CD14-positive monocyte (primary cell): ENCODE results near the gene ROBO2. TPM values are rescaled to one million over a fixed set of nuclear protein-coding genes. Genes with fewer than 3 reads are reported as not detected.

ENCODE experiments used
- DNase-seq, 3 donors: peaks; one replicate each; pipeline ENCODE4 v3.0.0-alpha.2; 2011 to 2022
- H2AFZ ChIP-seq: 2 replicates; pipeline ENCODE4 v1.6.0; 2012; ENCODE audit warnings: mild to moderate bottlenecking, low read depth, low read length, inconsistent platforms; ENCODE audit not compliant: insufficient read depth, poor library complexity, severe bottlenecking
- H3K27ac ChIP-seq, 2 donors: 1 replicate in 1 of 2; 2 replicates in 1 of 2; pipeline ENCODE4 v1.5.1; 2012 to 2013; ENCODE audit warnings: low read length in 2 of 2, control low read depth in 1 of 2, inconsistent platforms in 1 of 2, low read depth in 1 of 2, mild to moderate bottlenecking in 1 of 2
- H3K27me3 ChIP-seq, 2 donors: one replicate each; pipeline versions ENCODE4 v1.6.0 to v1.6.1; 2011 to 2013; ENCODE audit warnings: low read length in 2 of 2; ENCODE audit not compliant: control insufficient read depth in 2 of 2, insufficient read depth in 2 of 2
- H3K36me3 ChIP-seq, 2 donors: replicated peaks in 1 of 2; 1 replicate in 1 of 2; 2 replicates in 1 of 2; pipeline versions ENCODE4 v1.5.1 to v1.6.1; 2012 to 2013; ENCODE audit warnings: low read length in 2 of 2, control low read depth in 1 of 2, inconsistent platforms in 1 of 2, mild to moderate bottlenecking in 1 of 2; ENCODE audit not compliant: insufficient read depth in 2 of 2, control insufficient read depth in 1 of 2
- H3K4me1 ChIP-seq, 2 donors: 1 replicate in 1 of 2; 2 replicates in 1 of 2; pipeline versions ENCODE4 v1.5.1 to v1.6.1; 2012 to 2013; ENCODE audit warnings: low read length in 2 of 2, control low read depth in 1 of 2, inconsistent platforms in 1 of 2, mild to moderate bottlenecking in 1 of 2, moderate library complexity in 1 of 2; ENCODE audit not compliant: insufficient read depth in 2 of 2, control insufficient read depth in 1 of 2
- H3K4me2 ChIP-seq: replicated peaks from 2 replicates; pipeline ENCODE3; 2012; ENCODE audit warnings: low read length, moderate library complexity, mild to moderate bottlenecking; ENCODE audit not compliant: poor library complexity, severe bottlenecking; ENCODE audit errors: extremely low read depth
- H3K4me3 ChIP-seq, 3 experiments: fragments of 200-600 bp in 1 of 3; sonication (generic) in 1 of 3; replicated peaks in 1 of 3; 1 replicate in 2 of 3; 2 replicates in 1 of 3; pipeline ENCODE4 v1.5.1; 2011 to 2013; ENCODE audit warnings: low read length in 3 of 3, mild to moderate bottlenecking in 3 of 3, control low read depth in 2 of 3, low read depth in 2 of 3, inconsistent platforms in 1 of 3, moderate library complexity in 1 of 3
- H3K79me2 ChIP-seq: 2 replicates; pipeline ENCODE4 v1.6.0; 2012; ENCODE audit warnings: mild to moderate bottlenecking, control low read depth, inconsistent platforms, low read length, moderate library complexity; ENCODE audit not compliant: insufficient read depth
- H3K9ac ChIP-seq: 2 replicates; pipeline ENCODE4 v1.6.0; 2017; ENCODE audit warnings: low read length, mild to moderate bottlenecking; ENCODE audit not compliant: insufficient read depth, poor library complexity, severe bottlenecking
- H3K9me3 ChIP-seq, 2 donors: replicated peaks in 1 of 2; 1 replicate in 1 of 2; 2 replicates in 1 of 2; pipeline versions ENCODE4 v1.5.1 to v1.6.1; 2012 to 2013; ENCODE audit warnings: low read length in 2 of 2, control low read depth in 1 of 2; ENCODE audit not compliant: control insufficient read depth in 1 of 2, insufficient read depth in 1 of 2
- H4K20me1 ChIP-seq: 2 replicates; pipeline ENCODE4 v1.6.0; 2012; ENCODE audit warnings: mild to moderate bottlenecking, low read length, control low read depth, moderate library complexity; ENCODE audit not compliant: insufficient read depth
- H3K27ac Mint-ChIP-seq, 7 donors: one replicate each; pipeline ENCODE4 v1.8.0; 2020; ENCODE audit warnings: mild to moderate bottlenecking in 7 of 7, mixed read lengths in 7 of 7, moderate library complexity in 6 of 7, inconsistent platforms in 2 of 7
- H3K27me3 Mint-ChIP-seq, 3 donors: one replicate each; pipeline ENCODE4 v1.8.0; 2021 to 2022; ENCODE audit warnings: low read depth in 3 of 3, mild to moderate bottlenecking in 3 of 3, mixed read lengths in 3 of 3, moderate library complexity in 3 of 3, inconsistent platforms in 1 of 3
- H3K36me3 Mint-ChIP-seq, 2 donors: one replicate each; pipeline ENCODE4 v1.8.0; 2020; ENCODE audit warnings: mixed read lengths in 2 of 2, inconsistent platforms in 1 of 2, mild to moderate bottlenecking in 1 of 2
- H3K4me1 Mint-ChIP-seq: one replicate; pipeline ENCODE4 v1.8.0; 2020; ENCODE audit warnings: mild to moderate bottlenecking, mixed read lengths
- H3K4me3 Mint-ChIP-seq, 2 donors: one replicate each; pipeline ENCODE4 v1.8.0; 2020; ENCODE audit warnings: mild to moderate bottlenecking in 2 of 2, mixed read lengths in 2 of 2, moderate library complexity in 1 of 2
- H3K9me3 Mint-ChIP-seq, 7 donors: one replicate each; pipeline ENCODE4 v1.8.0; 2020 to 2022; ENCODE audit warnings: mixed read lengths in 7 of 7, mild to moderate bottlenecking in 6 of 7, moderate library complexity in 6 of 7, inconsistent platforms in 2 of 7
- WGBS: methylation state at CpG from one replicate; pipeline ENCODE4 v1.1.5; 2013; ENCODE audit warnings: missing lambda C conversion rate; ENCODE audit not compliant: insufficient coverage; 5-methylcytosine and 5-hydroxymethylcytosine counted together
- intact Hi-C, 2 donors: fragments of 100-400 bp; cut with micrococcal nuclease; formaldehyde crosslinking; loops; one replicate each; pipeline versions ENCODE4 v1.15.0 to v1.15.1; 2023
- polyA plus RNA-seq, 3 donors: library from polyadenylated mRNA; depleted of rRNA in 1 of 3; unstranded in 2 of 3; stranded (reverse) in 1 of 3; fragments of 300-500 nt in 2 of 3; fragments of >200 nt in 1 of 3; fragmentation: Illumina TruSeq in 2 of 3; gene quantifications; 1 replicate in 2 of 3; 2 replicates in 1 of 3; pipeline ENCODE4 v1.2.3, GENCODE V29; 2012 to 2021
- TF ChIP-seq, protein P1 (sequence below): fragments of 200-600 bp; IDR thresholded peaks from one replicate; pipeline ENCODE4 v1.8.0; 2022; ENCODE audit warnings: antibody characterized with exemption, mild to moderate bottlenecking

ROBO2 gene
- polyA plus RNA-seq, 3 donors: not detected

DNA sequence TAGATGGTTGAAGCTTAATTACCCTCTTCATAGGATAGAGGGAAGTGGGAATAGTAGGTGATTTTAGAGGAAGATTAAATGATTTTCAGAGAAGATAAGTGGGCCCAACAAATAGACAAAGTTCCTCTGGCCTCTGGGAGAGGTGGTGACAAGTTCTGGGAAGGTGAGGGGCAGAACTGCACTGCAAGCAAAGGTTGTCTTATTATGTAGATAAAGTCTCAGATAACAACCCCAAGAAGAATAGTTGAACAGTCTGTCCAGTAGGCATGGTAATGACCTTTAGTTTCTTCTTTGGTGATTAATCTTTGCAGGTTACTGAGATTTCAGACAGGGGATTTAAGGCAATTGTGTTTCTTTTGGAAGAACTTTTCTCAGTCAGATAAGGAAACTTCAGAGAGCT, 439.1 kb downstream of the ROBO2 start:
- Mint-ChIP-seq H3K36me3 (no peaks in the 10 kb centered on the region), H3K27ac (no peak overlapping the region), H3K9me3 (peaks cover 0 to 4% (median 1%) of the 10 kb centered on the region in 7 donors), H3K27me3 (no peaks in the 10 kb centered on the region), H3K4me3 (no peak overlapping the region), H3K4me1 (no peaks in the 10 kb centered on the region)
- Histone ChIP-seq H3K9ac (no peak overlapping the region), H3K4me3 (no peak overlapping the region), H4K20me1 (no peaks in the 10 kb centered on the region), H3K4me2 (no peak overlapping the region), H3K36me3 (no peaks in the 10 kb centered on the region), H2AFZ (no peak overlapping the region), H3K27me3 (no peaks in the 10 kb centered on the region), H3K27ac (no peak overlapping the region), H3K4me1 (no peaks in the 10 kb centered on the region), H3K9me3 (no peaks in the 10 kb centered on the region), H3K79me2 (no peaks in the 10 kb centered on the region)
- intact Hi-C loops: no loop called here
- DNase-seq: no peak
- TF ChIP-seq, protein P1, sequence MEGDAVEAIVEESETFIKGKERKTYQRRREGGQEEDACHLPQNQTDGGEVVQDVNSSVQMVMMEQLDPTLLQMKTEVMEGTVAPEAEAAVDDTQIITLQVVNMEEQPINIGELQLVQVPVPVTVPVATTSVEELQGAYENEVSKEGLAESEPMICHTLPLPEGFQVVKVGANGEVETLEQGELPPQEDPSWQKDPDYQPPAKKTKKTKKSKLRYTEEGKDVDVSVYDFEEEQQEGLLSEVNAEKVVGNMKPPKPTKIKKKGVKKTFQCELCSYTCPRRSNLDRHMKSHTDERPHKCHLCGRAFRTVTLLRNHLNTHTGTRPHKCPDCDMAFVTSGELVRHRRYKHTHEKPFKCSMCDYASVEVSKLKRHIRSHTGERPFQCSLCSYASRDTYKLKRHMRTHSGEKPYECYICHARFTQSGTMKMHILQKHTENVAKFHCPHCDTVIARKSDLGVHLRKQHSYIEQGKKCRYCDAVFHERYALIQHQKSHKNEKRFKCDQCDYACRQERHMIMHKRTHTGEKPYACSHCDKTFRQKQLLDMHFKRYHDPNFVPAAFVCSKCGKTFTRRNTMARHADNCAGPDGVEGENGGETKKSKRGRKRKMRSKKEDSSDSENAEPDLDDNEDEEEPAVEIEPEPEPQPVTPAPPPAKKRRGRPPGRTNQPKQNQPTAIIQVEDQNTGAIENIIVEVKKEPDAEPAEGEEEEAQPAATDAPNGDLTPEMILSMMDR: no peak

DNA sequence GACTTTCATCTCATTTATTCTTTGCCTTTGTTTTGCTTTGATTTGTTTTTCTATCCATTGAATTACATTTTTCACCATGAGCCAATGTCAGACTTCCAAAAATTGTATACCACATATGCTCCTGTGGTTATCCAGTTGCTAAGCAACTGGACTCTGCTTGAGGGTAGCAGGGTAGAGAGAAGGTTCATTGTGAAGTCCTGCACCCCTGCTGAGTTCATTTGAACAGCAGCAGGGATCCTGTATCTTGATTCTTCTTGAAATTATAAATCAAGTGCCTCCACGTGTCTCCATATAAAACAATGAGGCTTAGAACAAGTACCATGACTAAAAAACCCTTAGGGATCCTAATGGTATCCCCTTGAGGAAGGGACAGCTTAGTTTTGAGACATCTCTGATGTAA, 449.3 kb downstream of the ROBO2 start:
- H3K4me3 Mint-ChIP-seq: no peak overlapping the region
- Histone ChIP-seq H3K79me2 (no peaks in the 10 kb centered on the region), H3K4me1 (no peaks in the 10 kb centered on the region), H3K27ac (no peak overlapping the region), H4K20me1 (no peaks in the 10 kb centered on the region), H3K36me3 (no peaks in the 10 kb centered on the region), H3K27me3 (no peaks in the 10 kb centered on the region), H2AFZ (no peak overlapping the region), H3K4me3 (no peak overlapping the region), H3K9ac (no peak overlapping the region), H3K4me2 (no peak overlapping the region), H3K9me3 (peaks cover 0 to 9% of the 10 kb centered on the region in 2 donors)
- no peaks in the 10 kb centered on the region for H3K4me1 Mint-ChIP-seq
- H3K27ac Mint-ChIP-seq: no peak overlapping the region
- peaks cover 0 to 3% (median 0%) of the 10 kb centered on the region in 3 donors for H3K27me3 Mint-ChIP-seq
- intact Hi-C loops: no loop called here
- no CpG with 5 or more reads among the region's 1 CpG for WGBS
- TF ChIP-seq, protein P1: no peak
- DNase-seq: no peak
- peaks cover 0 to 8% (median 7%) of the 10 kb centered on the region in 7 donors for H3K9me3 Mint-ChIP-seq
- no peaks in the 10 kb centered on the region for H3K36me3 Mint-ChIP-seq
